CD4-positive, alpha-beta T cell treated with Interleukin-6 at 100 ng/mL for 8 hours (primary cell): ENCODE measurements around the gene HFE.
"Not testable (repeated sequence)": the region's sequence is repeated elsewhere in the genome, so short reads cannot be mapped to it uniquely, and the experiment has no call there.

Experiments used
- DNase-seq: peaks from one replicate; pipeline ENCODE4 v3.0.0-alpha.2; 2020; ENCODE audit warnings: mixed read lengths, low spot score

The HFE gene

DNA sequence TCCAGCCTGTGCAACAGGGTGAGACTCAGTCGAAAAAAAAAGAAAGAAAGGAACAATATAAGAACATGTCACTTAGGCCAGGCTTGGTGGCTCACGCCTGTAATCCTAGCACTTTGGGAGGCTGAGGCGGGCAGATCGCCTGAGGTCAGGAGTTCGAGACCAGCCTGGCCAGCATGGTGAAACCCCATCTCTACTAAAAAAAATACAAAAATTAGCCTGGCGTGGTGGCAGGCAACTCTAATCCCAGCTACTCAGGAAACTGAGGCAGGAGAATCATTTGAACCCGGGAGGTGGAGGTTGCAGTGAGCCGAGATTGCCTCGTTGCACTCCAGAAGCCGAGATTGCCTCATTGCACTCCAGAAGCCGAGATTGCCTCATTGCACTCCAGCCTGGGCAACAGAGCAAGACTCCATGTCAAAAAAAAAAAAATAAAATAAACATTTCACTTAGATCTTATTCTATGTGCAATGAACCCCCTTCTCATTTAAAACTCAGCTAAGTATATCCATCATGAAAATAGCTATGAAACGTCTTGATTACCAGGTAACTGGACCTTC is 28.7 kb upstream of the HFE start:
- not testable (repeated sequence) for DNase-seq

DNA sequence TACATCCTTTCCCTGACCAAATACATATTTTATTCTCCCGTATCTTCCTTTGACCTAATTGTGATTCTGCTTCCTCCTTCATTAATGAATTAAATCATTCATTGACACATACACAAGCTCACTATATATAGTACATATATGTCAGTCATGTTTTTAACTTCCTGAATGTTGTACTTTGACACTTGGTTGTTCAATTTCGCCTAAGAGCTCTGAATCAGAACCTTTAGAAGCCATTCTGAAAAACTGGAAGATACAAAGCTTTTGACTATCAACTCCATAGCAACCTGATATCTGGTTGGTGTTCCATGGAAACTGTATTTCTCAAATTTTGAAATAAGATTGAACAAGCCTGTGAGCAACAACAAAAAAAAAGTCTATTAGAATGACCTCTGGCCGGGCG is 27.3 kb upstream of the HFE start:
- no peak for DNase-seq

GRCh38 chr6:26064619-26065257 is 22.5 kb upstream of the HFE start:
- peak; percentile 61 for DNase-seq

DNA sequence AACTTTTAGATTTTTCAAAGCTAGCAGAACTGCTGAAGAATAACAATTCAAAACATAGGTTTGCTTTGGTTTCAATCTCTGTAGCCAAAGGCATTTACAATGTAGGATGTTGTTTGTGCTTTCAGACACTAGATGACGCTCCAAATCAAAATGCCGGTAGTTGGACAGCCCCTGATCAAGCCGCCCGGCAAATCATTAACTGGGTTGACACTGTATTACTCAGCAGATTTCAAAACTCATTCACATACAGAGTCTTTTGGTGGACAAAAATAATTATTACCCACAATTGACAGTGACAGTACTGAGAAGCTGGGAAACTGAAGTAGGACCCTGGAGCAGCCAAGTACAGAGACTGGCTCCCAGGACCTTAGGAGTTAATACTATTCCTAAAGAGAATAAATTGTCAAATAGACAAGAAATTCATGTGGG is 21.3 kb upstream of the HFE start:
- peak; percentile 71 for DNase-seq

- no peak for DNase-seq
These were observed 19.9 kb upstream of the HFE start for GRCh38 chr6:26067367-26067766.

DNA sequence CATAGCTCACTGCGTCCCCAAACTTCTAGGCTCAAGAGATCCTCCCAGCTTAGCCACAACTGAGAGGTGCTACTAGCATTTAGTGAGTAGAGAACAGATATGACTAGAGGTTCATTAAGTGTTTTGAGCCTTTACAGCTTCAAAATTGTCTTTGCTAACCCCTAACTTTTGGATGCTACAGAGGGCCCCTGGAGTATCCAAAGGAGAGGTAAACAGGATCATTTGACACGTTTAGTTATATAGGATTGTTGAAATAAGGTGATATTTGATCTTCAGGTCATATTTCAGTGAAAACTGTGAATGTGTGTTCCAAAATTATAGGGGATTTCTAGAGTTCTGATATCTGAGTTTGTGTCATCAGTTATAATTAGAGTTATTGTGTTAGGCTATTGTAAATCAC is 19.2 kb upstream of the HFE start:
- no peak for DNase-seq

- no peak for DNase-seq
These were observed 16.1 kb upstream of the HFE start for GRCh38 chr6:26071135-26071534.

DNA sequence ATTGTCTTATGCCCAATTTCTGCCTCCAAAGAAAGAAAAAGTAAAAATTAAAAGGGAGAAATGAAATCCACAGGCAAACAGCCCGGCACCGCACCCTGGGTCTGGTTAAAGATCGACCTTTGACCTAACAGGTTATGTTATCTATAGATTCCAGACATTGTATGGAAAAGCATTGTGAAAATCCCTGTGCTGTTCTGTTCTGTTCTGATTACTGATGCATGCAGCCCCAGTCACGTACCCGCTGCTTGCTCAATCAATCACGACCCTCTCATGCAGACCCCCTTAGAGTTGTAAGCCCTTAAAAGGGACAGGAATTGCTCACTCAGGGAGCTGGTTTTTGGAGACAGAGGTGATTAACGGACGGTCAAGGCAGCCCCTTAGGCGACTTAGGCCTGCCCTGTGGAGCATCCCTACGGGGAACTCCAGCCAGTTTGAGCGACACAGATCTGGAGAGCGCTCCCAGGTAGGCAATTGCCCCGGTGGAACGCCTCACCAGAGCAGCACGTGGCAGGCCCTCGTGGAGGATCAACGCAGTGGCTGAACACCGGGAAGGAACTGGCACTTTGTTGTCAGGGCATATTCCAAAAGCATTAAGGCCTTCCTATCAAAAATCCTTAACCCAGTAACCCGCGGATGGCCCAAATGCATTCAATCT is 12.0 kb upstream of the HFE start:
- no peak for DNase-seq

- DNase-seq = not testable (repeated sequence)
These were observed 9.2 kb upstream of the HFE start for GRCh38 chr6:26078066-26078465.

DNA sequence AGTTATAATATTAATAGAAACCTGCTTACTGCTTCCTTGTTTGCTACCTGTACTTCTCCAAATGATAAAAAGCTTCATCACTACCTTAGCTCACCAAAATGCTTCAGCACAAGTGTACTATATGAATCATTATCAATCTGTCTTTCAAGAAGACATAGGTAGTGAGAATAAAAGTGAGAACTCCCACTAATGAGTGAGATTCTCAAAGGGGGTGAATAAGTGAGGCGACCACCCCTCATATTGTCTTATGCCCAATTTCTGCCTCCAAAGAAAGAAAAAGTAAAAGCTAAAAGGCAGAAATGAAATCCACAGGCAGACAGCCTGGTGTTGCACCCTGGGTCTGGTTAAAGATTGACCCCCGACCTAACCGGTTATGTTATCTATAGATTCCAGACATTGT is 6.1 kb upstream of the HFE start:
- DNase-seq = not testable (repeated sequence)

- peak; percentile 65 for DNase-seq
These were observed 1.0 kb upstream of the HFE start for GRCh38 chr6:26086211-26086610.

- DNase-seq = no peak
These were observed 1.1 kb downstream of the HFE start for GRCh38 chr6:26088344-26088743.

GRCh38 chr6:26089272-26089671 is 2.0 kb downstream of the HFE start:
- DNase-seq = no peak

DNA sequence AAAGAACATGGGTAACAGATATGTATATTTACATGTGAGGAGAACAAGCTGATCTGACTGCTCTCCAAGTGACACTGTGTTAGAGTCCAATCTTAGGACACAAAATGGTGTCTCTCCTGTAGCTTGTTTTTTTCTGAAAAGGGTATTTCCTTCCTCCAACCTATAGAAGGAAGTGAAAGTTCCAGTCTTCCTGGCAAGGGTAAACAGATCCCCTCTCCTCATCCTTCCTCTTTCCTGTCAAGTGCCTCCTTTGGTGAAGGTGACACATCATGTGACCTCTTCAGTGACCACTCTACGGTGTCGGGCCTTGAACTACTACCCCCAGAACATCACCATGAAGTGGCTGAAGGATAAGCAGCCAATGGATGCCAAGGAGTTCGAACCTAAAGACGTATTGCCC is 5.2 kb downstream of the HFE start:
- no peak for DNase-seq

GRCh38 chr6:26094036-26094435 is 6.8 kb downstream of the HFE start:
- no peak for DNase-seq

DNA sequence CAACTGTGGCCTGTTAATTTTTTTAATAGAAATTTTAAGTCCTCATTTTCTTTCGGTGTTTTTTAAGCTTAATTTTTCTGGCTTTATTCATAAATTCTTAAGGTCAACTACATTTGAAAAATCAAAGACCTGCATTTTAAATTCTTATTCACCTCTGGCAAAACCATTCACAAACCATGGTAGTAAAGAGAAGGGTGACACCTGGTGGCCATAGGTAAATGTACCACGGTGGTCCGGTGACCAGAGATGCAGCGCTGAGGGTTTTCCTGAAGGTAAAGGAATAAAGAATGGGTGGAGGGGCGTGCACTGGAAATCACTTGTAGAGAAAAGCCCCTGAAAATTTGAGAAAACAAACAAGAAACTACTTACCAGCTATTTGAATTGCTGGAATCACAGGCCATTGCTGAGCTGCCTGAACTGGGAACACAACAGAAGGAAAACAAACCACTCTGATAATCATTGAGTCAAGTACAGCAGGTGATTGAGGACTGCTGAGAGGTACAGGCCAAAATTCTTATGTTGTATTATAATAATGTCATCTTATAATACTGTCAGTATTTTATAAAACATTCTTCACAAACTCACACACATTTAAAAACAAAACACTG is 10.1 kb downstream of the HFE start:
- peak; percentile 70 for DNase-seq

GRCh38 chr6:26103141-26103769 is 16.0 kb downstream of the HFE start:
- no peak for DNase-seq

DNA sequence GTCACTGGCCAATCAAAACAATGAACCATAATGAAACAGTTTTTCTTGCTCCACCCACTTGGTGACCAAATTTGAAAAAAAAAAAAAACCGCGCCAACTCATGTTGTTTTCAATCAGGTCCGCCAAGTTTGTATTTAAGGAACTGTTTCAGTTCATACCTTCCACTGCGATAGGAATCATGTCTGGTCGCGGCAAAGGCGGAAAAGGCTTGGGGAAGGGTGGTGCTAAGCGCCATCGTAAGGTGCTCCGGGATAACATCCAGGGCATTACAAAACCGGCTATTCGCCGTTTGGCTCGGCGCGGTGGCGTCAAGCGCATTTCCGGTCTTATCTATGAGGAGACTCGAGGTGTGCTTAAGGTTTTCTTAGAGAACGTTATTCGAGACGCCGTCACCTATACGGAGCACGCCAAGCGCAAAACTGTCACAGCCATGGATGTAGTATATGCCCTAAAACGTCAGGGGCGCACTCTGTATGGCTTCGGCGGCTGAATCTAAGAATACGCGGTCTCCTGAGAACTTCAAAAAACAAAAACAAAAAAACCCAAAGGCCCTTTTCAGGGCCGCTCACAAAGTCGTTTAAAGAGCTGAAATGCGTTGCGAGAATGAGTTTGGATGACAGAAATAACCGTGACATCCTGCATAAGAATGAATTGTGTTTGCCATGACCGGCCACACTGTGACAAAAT is 16.7 kb downstream of the HFE start:
- DNase-seq = peak; percentile 93

GRCh38 chr6:26104457-26105108 is 17.4 kb downstream of the HFE start:
- no peak for DNase-seq

GRCh38 chr6:26105109-26105730 is 18.0 kb downstream of the HFE start:
- DNase-seq = no peak

DNA sequence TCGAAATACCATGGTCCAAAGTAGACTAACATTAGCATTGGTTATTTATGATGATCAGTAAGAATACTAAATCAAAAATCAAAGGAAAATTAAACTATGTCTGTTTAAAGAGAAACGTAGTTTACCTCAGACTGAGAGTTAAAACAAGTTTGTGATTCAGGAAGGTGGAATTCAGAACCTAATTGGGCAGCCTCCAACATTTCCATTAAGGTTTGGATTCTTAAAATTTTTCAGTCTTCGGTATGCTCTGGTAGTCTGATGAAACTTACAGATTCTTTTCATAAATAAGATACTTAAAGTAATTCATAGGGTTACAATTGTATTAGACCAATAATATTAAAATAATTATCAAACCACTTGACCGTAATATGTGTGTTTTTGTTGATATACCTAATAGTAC is 18.6 kb downstream of the HFE start:
- no peak for DNase-seq
